HepG2 (cell line): ENCODE results near the gene MICB. TPM values are rescaled to one million over a fixed set of nuclear protein-coding genes. Genes with fewer than 3 reads are reported as not detected.

Source experiments
- ARHGAP35 ChIP-seq: sonication (generic); formaldehyde crosslinking; IDR thresholded peaks from 2 replicates; pipeline ENCODE4 v1.9.0; 2022; ENCODE audit warnings: mild to moderate bottlenecking, inconsistent platforms, moderate library complexity, missing genetic modification reagents, borderline replicate concordance
- CSRNP1 ChIP-seq: sonication (generic); formaldehyde crosslinking; IDR thresholded peaks from 2 replicates; pipeline ENCODE4 v1.8.1; 2023; ENCODE audit warnings: mild to moderate bottlenecking, missing genetic modification reagents
- DMTF1 ChIP-seq: sonication (generic); formaldehyde crosslinking; IDR thresholded peaks from 2 replicates; pipeline ENCODE4 v1.4.0; 2020; ENCODE audit warnings: mild to moderate bottlenecking, missing genetic modification reagents
- DR1 ChIP-seq: sonication (generic); formaldehyde crosslinking; IDR thresholded peaks from 2 replicates; pipeline ENCODE4 v1.8.0; 2021; ENCODE audit warnings: mild to moderate bottlenecking, missing genetic modification reagents, inconsistent platforms
- KLF6 ChIP-seq: IDR thresholded peaks from 2 replicates; pipeline ENCODE4 v1.8.0; 2016; ENCODE audit warnings: missing biosample characterization, missing genetic modification reagents
- MXD1 ChIP-seq: sonication (generic); formaldehyde crosslinking; IDR thresholded peaks from 2 replicates; pipeline ENCODE4 v1.4.0; 2020; ENCODE audit warnings: mild to moderate bottlenecking, missing genetic modification reagents
- NFATC3 ChIP-seq: sonication (generic); formaldehyde crosslinking; IDR thresholded peaks from 2 replicates; pipeline ENCODE4 v1.5.1; 2020; ENCODE audit warnings: mild to moderate bottlenecking, missing genetic modification reagents
- RBM39 ChIP-seq: fragments of 200-400 bp; formaldehyde crosslinking; IDR thresholded peaks from one replicate; pipeline ENCODE4 v1.6.1; 2018; ENCODE audit warnings: antibody characterized with exemption, mild to moderate bottlenecking, low read depth, low read length; ENCODE audit not compliant: poor library complexity, severe bottlenecking
- SMC3 ChIP-seq: IDR thresholded peaks from 2 replicates; pipeline ENCODE4 v1.6.1; 2011; ENCODE audit warnings: low read length, improper control_type of control experiment
- SNAPC4 ChIP-seq: sonication (generic); formaldehyde crosslinking; IDR thresholded peaks from 2 replicates; pipeline ENCODE4 v1.4.0; 2020; ENCODE audit warnings: mild to moderate bottlenecking, missing genetic modification reagents
- ZBTB26 ChIP-seq: IDR thresholded peaks from 2 replicates; pipeline ENCODE4 v1.6.1; 2016; ENCODE audit warnings: missing compliant biosample characterization, missing genetic modification reagents, borderline replicate concordance
- ZFX ChIP-seq: sonication (generic); formaldehyde crosslinking; IDR thresholded peaks from 2 replicates; pipeline ENCODE4 v1.4.0; 2020; ENCODE audit warnings: mild to moderate bottlenecking, low read depth, missing genetic modification reagents, moderate library complexity
- ZNF235 ChIP-seq: sonication (generic); formaldehyde crosslinking; IDR thresholded peaks from 2 replicates; pipeline ENCODE4 v1.8.1; 2023; ENCODE audit warnings: mild to moderate bottlenecking, missing genetic modification reagents, borderline replicate concordance
- polyA plus RNA-seq, 8 experiments: library from polyadenylated mRNA; depleted of rRNA in 3 of 8; stranded (reverse) in 7 of 8; unstranded in 1 of 8; fragments of >200 nt; fragmentation: Illumina TruSeq in 4 of 8; extraction: Trizol in 4 of 8; gene quantifications; 2 replicates each; pipeline versions ENCODE4 v1.2.1 to v1.2.3, GENCODE V29; 2011 to 2016; ENCODE audit warnings: low read depth in 4 of 8, missing spikeins in 1 of 8, mixed read lengths in 1 of 8; ENCODE audit not compliant: insufficient read depth in 1 of 8
- total RNA-seq, 5 experiments: library from RNA; depleted of rRNA; stranded (reverse); fragments of >200 nt; fragmentation: Illumina TruSeq; extraction: Trizol; gene quantifications; 2 replicates each; pipeline ENCODE4 v1.2.3, GENCODE V29; 2016; ENCODE audit warnings: low read depth in 1 of 5
- TF ChIP-seq, protein P1 (sequence below): sonication (generic); formaldehyde crosslinking; conservative IDR thresholded peaks from 2 replicates; pipeline ENCODE4 v1.4.0; 2020; ENCODE audit warnings: missing genetic modification reagents

MICB gene
- total and polyA plus RNA-seq, 2 of the 13 experiments (the other 11 are each of a cell fraction or from before 2014, with no cell fraction given), result 12.5 to 12.8 TPM

- TF ChIP-seq DMTF1 (CRISPR knock-in tag) (no peak), CSRNP1 (0 out of 2 replicates have a peak, but pooled peaks have one; percentile 38), SMC3 (no peak), ZBTB26 (CRISPR knock-in tag) (no peak), KLF6 (no peak; the same call in 1 of the 2 replicates), ARHGAP35 (no peak), ZNF235 (no peak), NFATC3 (no peak), DR1 (CRISPR knock-in tag) (no peak), MXD1 (CRISPR knock-in tag) (no peak), ZFX (CRISPR knock-in tag) (no peak), RBM39 (no peak), SNAPC4 (CRISPR knock-in tag) (no peak)
- TF ChIP-seq, protein P1, sequence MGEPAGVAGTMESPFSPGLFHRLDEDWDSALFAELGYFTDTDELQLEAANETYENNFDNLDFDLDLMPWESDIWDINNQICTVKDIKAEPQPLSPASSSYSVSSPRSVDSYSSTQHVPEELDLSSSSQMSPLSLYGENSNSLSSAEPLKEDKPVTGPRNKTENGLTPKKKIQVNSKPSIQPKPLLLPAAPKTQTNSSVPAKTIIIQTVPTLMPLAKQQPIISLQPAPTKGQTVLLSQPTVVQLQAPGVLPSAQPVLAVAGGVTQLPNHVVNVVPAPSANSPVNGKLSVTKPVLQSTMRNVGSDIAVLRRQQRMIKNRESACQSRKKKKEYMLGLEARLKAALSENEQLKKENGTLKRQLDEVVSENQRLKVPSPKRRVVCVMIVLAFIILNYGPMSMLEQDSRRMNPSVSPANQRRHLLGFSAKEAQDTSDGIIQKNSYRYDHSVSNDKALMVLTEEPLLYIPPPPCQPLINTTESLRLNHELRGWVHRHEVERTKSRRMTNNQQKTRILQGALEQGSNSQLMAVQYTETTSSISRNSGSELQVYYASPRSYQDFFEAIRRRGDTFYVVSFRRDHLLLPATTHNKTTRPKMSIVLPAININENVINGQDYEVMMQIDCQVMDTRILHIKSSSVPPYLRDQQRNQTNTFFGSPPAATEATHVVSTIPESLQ (CRISPR knock-in tag), result no peak
These were observed 50.0 kb downstream of the MICB start (continued) for GRCh38 chr6:31547727-31548543.
